Activated gamma-delta T cell treated with anti-CD3 and anti-CD28 coated beads, Interleukin-2, amount 50 U/mL, for 16 hours (primary cell): ENCODE results near the gene GALNT2.

ENCODE experiments used
- DNase-seq: peaks from one replicate; pipeline ENCODE4 v3.0.0-alpha.2; 2020; ENCODE audit warnings: low read depth

Gene GALNT2

GRCh38 chr1:230235876-230236275 is 168.8 kb downstream of the GALNT2 start:
- no peak for DNase-seq

DNA sequence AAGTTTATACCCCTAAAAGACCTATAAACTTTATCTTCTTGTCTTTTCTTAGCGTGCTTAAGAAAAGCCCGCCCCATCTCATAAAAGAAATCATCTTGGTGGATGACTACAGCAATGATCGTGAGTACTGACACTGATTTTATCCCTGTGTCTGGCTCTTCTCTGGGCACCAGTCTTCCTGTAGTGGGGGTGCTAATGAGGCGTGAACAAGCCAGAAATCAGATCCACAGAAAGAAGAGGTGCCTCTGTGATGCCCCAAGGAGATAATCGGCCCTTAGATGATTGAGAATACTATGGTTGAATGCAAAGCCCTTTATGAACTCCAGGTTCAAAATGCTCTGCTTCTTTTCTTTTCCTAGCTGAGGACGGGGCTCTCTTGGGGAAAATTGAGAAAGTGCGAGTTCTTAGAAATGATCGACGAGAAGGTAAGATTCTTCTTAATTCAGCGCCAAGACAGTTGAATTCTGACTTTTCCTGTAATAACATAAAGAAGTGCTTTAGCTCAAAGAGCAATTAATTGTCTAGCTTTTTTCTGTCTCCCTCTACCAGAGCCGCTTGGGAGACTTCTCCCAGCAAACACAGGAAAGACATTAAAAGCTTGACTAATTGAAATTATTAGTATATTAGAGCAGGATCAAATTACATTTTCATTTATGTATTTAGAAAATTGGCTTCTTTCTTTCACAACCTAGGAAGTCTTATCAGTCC is 169.4 kb downstream of the GALNT2 start:
- no peak for DNase-seq

DNA sequence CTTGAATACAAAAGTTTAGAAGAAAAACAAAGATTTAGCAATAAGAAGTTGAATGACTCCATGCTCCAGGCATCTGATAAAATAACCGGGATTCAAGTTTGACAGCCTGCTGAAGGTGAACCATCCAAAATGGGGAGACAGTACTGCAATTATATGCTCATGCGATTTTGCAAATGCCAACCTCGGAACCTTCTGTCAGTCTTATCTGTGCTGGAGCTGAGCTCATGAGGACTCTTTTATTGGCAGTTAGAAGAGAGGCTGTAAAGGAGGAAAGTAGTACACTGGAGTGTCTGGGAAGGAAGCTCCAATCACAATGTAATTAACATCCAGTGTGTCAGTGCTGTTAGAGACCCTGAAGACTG is 170.0 kb downstream of the GALNT2 start:
- DNase-seq, result no peak

GRCh38 chr1:230237805-230238204 is 170.8 kb downstream of the GALNT2 start:
- DNase-seq, result no peak

- DNase-seq, result no peak
Measured at GRCh38 chr1:230240446-230241086, 173.5 kb downstream of the GALNT2 start.

DNA sequence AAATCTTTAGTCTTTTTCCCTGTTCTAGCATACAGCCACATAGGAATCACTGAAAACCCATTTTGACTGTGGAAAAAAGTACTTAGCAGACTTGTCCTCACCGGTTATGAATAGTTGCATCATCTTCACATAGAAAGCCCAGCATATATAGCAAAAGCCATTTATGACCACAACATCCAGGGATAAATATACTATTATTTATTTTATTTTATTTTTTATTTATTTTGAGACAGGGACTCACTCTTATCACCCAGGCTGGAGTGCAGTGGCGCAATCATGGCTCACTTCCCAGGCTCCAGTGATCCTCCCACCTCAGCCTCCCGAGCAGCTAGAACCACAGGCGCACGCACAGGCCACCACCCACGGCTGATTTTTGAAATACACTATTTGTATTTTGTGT is 175.3 kb downstream of the GALNT2 start:
- DNase-seq, result no peak

GRCh38 chr1:230243146-230243545 is 176.1 kb downstream of the GALNT2 start:
- DNase-seq, result no peak

- DNase-seq, result no peak
Measured at GRCh38 chr1:230243583-230244353, 176.7 kb downstream of the GALNT2 start.

DNA sequence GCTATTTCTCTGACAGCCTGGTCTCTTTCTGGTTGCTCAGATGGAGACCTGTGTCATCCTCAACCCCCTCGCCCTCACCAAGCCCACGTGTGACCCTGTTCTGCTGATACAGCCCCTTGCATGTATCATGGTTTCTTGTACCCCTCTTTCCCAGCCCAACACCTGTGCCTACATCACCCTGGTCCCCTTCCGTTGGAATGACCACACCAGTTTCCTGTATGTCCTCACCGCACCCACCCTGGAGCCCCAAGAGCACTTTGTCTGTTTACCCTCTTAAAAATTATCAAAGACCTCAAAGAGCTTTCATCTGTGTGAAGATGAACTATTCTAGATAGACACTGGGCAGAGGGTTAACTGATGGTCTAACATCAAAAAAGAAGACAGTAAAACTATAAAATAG is 179.5 kb downstream of the GALNT2 start:
- DNase-seq, result no peak

DNA sequence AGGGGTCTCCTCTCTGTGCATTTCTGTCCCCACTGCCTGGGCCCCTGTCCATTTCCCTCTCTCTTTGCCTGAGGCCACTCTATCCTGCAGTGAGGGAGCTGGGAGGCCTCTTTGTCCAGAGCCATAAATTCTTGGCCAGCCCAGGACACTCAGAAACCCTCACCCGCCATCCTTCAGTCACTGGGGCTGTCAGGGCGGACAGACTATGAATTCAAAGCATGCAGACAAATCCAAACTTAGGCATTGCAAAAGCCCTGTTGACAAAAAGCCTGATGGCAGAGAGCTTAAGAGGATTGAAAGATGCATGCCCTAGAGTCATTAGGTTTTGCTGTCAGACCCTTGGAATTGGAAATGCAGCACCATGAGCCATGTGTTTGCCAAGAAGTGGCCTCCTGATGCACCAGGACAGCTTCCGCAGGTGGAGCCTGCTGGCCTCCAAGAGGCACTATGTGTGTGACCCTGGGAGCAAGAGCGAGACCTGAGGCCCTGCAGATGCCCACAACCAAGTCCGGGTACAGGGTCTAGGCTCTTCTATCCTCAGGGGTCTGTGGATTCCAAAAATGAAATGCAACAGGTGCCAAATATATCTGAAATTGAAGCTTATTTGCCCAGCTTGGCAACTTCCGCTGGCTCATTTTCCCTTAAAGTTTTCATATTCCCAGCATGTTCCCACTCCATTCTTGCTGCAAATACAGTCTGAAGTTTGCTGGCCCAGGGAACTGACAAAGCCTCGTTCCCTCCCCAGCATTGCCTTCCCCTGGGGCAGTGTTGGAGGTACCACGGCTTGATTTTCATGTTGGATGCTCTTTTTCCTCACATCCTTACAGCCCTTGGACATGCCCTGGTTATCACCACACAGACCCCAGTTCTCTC is 181.2 kb downstream of the GALNT2 start:
- no peak for DNase-seq

DNA sequence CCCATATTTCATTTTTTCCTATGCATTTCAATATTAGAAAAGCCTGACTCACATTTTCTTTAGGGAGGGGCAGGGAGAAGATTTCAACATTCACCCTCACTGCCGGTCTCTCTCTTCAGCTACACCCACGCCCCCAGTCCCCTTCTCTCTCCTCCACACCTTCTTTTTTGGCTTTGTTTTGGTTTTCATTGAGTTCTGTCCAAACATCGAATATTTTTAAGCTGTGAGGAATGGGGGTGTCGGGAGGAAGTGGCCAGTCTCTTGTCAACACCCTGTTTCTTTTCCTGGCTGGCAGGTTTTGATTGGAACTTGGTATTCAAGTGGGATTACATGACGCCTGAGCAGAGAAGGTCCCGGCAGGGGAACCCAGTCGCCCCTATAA is 181.8 kb downstream of the GALNT2 start:
- DNase-seq, result no peak

DNA sequence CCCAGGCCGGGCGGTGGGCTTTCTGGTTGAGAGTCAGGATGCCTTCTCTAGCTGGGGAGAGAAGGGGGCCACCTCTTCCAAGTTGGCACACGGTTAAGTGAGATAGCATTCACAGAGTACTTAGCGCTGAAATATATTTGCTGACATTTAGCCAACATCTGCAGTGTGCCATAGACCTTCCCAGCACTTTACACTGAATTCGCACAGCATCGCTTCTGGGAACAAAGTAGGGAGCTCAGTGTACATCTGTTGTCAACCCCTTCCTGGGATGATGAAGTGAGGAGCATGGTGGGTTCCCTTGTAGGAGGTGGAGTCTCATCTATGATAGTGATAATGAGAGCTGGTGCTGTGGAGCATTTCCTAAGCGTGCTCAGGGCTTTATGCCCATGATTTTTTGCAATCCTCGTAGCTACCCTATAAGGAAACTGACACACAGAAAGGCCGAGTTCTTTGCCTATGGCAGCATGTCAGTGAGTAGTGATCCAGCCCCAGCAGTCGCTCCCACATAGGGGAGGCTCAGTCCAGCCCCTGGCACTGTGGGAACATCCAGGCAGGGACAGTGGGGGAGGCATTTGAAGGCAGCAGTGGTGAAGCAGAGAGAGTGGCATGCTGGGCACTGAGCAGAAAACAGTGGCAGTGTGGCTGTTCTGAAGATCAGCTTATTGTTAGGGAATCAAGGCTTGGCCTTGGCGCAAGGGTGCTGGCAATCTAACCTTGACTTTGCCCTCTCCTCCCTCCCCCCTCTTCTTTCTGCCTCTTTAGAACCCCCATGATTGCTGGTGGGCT is 182.8 kb downstream of the GALNT2 start:
- DNase-seq, result no peak

DNA sequence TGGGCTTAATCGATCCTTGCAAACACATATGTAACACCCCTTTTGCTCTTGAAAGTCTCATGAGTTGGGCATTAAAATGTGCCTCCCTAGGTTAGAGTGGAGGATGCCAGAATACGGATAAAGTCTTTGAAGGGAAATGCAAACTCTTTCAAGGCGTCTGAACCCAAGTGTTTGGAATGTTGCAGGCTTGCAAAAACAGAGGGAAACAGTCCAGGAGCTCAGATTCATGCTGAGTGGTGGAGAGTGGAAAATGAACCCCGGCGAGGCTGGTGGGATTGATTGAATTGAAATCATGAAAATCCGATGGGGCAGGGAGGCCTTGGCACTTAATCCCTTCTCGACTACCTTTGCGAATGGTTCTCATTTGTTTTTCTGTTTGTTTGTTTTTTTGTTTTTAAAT is 183.6 kb downstream of the GALNT2 start:
- no peak for DNase-seq

DNA sequence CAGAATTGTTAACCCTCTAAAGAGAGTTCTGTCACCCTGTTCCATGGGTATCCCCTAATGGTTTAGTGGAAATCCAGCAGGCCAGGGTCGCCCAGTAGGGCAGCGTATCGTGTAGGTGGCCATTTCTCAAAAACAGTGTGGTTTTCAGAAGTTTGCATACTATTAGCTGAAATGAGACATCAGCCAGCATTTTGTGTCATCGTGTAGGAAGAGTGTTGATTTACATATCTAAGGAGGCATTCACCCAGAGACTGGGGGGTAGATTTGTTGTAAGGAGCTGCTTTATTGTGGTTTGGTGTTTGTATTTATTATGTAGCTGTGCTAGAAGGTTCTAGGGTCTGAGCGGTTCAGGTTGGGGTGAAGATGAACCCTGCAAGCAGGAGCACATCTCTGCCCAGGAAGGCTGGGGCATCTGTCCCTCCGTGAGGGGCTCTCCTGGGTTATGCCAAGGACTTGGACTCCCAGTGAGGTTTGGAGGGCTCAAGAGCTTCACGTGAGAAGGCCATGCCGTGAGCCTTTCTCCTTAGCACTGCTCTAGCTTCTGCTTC is 184.7 kb downstream of the GALNT2 start:
- no peak for DNase-seq

- no peak for DNase-seq
Measured at GRCh38 chr1:230253150-230253549, 186.1 kb downstream of the GALNT2 start.

GRCh38 chr1:230254265-230254664 is 187.2 kb downstream of the GALNT2 start:
- DNase-seq, result no peak

DNA sequence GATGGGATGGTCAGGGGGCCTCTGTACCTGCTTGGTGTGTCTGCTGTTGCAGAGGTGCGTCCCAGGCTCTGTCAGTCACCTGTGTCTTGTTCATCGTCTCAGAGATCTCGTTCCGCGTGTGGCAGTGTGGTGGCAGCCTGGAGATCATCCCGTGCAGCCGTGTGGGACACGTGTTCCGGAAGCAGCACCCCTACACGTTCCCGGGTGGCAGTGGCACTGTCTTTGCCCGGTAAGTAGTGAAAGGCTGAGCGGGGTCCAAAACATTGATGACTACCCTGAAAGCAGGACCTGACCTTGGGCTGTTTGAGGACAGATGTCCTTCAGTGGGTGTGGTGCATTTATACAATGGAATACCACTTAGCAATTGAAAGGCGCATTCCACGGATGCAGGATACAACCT is 188.1 kb downstream of the GALNT2 start:
- no peak for DNase-seq

DNA sequence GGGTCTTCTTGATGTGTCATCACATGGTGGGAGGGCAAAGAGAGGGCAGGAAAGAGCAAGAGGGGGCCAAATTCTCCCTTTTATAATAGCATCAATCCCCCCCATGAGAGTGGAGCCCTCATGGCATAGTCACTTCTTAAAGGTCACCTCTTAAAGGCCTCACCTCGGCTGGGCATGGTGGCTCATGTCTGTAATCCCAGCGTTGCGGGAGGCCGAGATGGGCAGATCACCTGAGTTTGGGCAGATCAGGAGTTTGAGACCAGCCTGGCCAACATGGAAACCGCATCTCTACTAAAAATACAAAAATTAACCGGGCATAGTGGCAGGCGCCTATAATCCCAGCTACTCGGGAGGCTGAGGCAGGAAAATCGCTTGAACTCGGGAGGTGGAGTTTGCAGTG is 189.0 kb downstream of the GALNT2 start:
- DNase-seq, result no peak

DNA sequence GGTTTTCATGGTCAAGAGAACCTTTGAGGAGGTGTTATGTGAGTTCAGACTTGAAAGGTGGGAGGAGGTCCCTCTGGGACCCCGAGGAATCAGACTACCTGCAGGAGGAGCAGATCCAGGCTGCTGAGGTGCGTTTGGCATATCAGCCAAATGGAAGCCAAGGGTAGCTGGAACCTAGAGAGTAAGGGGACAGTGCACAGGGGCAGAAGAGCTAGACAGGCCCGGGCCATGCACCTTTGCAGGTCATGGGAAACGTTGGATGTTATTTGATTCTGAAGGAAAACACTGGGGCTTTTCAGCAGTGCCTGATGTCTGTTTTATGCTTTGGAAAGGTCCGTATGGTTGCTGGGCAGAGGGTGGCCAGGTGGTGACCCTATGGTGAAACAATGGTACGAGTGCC is 189.9 kb downstream of the GALNT2 start:
- no peak for DNase-seq

GRCh38 chr1:230259621-230260020 is 192.6 kb downstream of the GALNT2 start:
- no peak for DNase-seq

DNA sequence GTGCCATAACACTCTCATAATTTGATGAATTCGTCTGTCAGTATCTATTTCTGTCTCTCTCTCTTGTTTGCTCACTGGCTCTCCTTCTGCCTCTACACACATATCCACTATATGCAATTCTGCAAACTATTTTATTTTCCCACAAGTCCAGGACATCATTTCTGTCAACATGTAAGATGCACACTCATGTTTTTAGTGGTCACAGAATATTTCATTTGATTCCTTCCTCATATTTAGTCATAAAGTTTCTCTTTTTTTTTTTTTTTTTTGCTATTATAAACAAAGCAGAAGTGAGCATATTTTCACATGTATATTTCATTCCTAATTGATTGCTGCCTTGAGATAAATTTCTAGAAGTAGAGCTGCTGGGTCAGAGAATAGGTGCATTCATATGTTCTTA is 193.8 kb downstream of the GALNT2 start:
- DNase-seq, result no peak
